Measurements from ENCODE around the gene PCDHB2.
"Not testable (repeated sequence)": the region's sequence is repeated elsewhere in the genome, so short reads cannot be mapped to it uniquely, and the experiment has no call there.

The PCDHB2 gene

DNA sequence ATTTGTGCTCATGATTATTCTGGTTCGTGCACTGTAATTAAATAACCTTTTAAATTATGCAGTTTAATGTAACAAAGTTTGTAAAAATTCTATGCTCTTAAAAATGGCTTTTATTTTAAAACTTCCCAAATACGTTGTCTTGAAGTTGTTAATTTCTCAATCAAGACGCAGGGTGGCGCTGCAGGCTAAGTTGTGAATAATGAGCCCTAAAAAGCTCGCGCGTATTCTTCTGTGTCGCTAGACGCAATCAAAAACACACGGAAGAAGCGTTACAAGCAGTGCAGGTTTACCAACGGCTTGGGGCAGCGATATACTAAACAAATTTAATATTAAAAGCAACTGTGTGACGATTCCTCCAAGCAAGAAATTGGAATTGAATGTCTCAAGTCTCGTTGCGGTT, 27.1 kb downstream of the PCDHB2 start, which contains the start of gene PCDHB4:
Gene PCDHB4 (plus strand): TSS at position 256 of the 400 bp plus-strand sequence. CDS start 181 bp downstream, outside the sequence.
- no peaks in the 10 kb centered on the region for H3K4me1 ChIP-seq (ENCODE audit: control insufficient read depth in 2 of 2, insufficient read depth in 1 of 2, low read depth in 1 of 2, low read length in 2 of 2)
- H3K9me3 ChIP-seq (replicated peaks in 1 of 2; ENCODE audit: control insufficient read depth in 2 of 2, insufficient read depth in 1 of 2, low read depth in 1 of 2, low read length in 2 of 2), result peaks cover 10 to 15% of the 10 kb centered on the region in 2 donors
- no peak within 1 kb of the TSS for H3K27ac ChIP-seq (replicated peaks; ENCODE audit: low read length)
- no peak within 1 kb of the TSS for H4K91ac ChIP-seq (ENCODE audit: low read depth, low read length, poor library complexity)
- no peaks in the 10 kb centered on the region for H3K27me3 ChIP-seq (ENCODE audit: control insufficient read depth in 3 of 3, insufficient read depth in 3 of 3, low read depth in 1 of 3, low read length in 3 of 3)
- H3K18ac ChIP-seq (ENCODE audit: low read length), result no peak within 1 kb of the TSS
- no peak within 1 kb of the TSS for H2BK5ac ChIP-seq (ENCODE audit: low read length)
- no peak within 1 kb of the TSS for H3K4me2 ChIP-seq (ENCODE audit: insufficient read depth, low read length, poor library complexity, severe bottlenecking)
- H4K8ac ChIP-seq (ENCODE audit: low read depth, low read length), result no peak within 1 kb of the TSS
- WGBS, 2 donors (ENCODE audit: extremely low coverage in 2 of 2, insufficient read length in 2 of 2, insufficient replicate concordance in 1 of 2), result no CpG with 5 or more reads among the region's 16 CpGs
- H3K23ac ChIP-seq (ENCODE audit: low read depth, low read length, poor library complexity), result no peak within 1 kb of the TSS
- no peak within 1 kb of the TSS for H2BK12ac ChIP-seq (ENCODE audit: low read length)
- H3K4me3 ChIP-seq (ENCODE audit: low read length in 2 of 2), result no peak within 1 kb of the TSS
- no peaks in the 10 kb centered on the region for H3K79me1 ChIP-seq (ENCODE audit: low read depth, low read length)
- H2AFZ ChIP-seq (ENCODE audit: low read length), result no peak within 1 kb of the TSS
- H2BK120ac ChIP-seq (ENCODE audit: low read depth, low read length), result no peak within 1 kb of the TSS
- no peaks in the 10 kb centered on the region for H3K36me3 ChIP-seq (replicated peaks in 1 of 2; ENCODE audit: control insufficient read depth in 2 of 2, insufficient read depth in 2 of 2, low read length in 2 of 2)
- no peak within 1 kb of the TSS for H3K14ac ChIP-seq (ENCODE audit: low read length)
- no peak within 1 kb of the TSS for H3K9ac ChIP-seq (ENCODE audit: low read depth, low read length, poor library complexity)
- H2BK15ac ChIP-seq (ENCODE audit: low read length), result no peak within 1 kb of the TSS
- no peak for DNase-seq (ENCODE audit: low spot score)
- H3K4ac ChIP-seq (ENCODE audit: low read length), result no peak within 1 kb of the TSS
- H2AK5ac ChIP-seq (ENCODE audit: low read depth, low read length), result no peak within 1 kb of the TSS

DNA sequence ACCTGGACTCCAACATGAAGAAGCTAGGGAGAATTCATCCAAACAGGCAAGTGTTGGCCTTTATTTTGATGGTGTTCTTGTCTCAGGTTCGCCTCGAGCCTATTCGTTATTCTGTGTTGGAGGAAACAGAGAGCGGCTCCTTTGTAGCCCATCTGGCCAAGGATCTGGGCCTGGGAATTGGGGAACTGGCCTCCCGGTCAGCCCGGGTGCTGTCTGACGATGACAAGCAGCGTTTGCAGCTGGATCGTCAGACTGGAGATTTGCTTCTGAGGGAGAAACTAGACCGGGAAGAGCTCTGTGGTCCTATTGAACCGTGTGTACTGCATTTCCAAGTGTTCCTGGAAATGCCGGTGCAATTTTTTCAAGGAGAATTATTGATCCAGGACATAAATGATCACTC, 27.6 kb downstream of the PCDHB2 start:
- no CpG with 5 or more reads among the region's 12 CpGs for WGBS, 2 donors (ENCODE audit: extremely low coverage in 2 of 2, insufficient read length in 2 of 2, insufficient replicate concordance in 1 of 2)
- no peak overlapping the region for H3K9ac ChIP-seq (ENCODE audit: low read depth, low read length, poor library complexity)
- no peaks in the 10 kb centered on the region for H3K4me1 ChIP-seq (ENCODE audit: control insufficient read depth in 2 of 2, insufficient read depth in 1 of 2, low read depth in 1 of 2, low read length in 2 of 2)
- no peak overlapping the region for H4K8ac ChIP-seq (ENCODE audit: low read depth, low read length)
- no peak overlapping the region for H2AFZ ChIP-seq (ENCODE audit: low read length)
- no peak overlapping the region for H4K91ac ChIP-seq (ENCODE audit: low read depth, low read length, poor library complexity)
- no peak overlapping the region for H2AK5ac ChIP-seq (ENCODE audit: low read depth, low read length)
- no peaks in the 10 kb centered on the region for H3K79me1 ChIP-seq (ENCODE audit: low read depth, low read length)
- no peak overlapping the region for H3K27ac ChIP-seq (replicated peaks; ENCODE audit: low read length)
- H3K14ac ChIP-seq (ENCODE audit: low read length), result no peak overlapping the region
- H3K27me3 ChIP-seq (ENCODE audit: control insufficient read depth in 3 of 3, insufficient read depth in 3 of 3, low read depth in 1 of 3, low read length in 3 of 3), result no peaks in the 10 kb centered on the region
- no peak overlapping the region for H3K23ac ChIP-seq (ENCODE audit: low read depth, low read length, poor library complexity)
- no peak overlapping the region for H3K4me2 ChIP-seq (ENCODE audit: insufficient read depth, low read length, poor library complexity, severe bottlenecking)
- H3K4me3 ChIP-seq (ENCODE audit: low read length in 2 of 2), result no peak overlapping the region
- no peak overlapping the region for H2BK5ac ChIP-seq (ENCODE audit: low read length)
- no peak overlapping the region for H2BK12ac ChIP-seq (ENCODE audit: low read length)
- H3K18ac ChIP-seq (ENCODE audit: low read length), result no peak overlapping the region
- H3K4ac ChIP-seq (ENCODE audit: low read length), result no peak overlapping the region
- H2BK15ac ChIP-seq (ENCODE audit: low read length), result no peak overlapping the region
- no peaks in the 10 kb centered on the region for H3K36me3 ChIP-seq (replicated peaks in 1 of 2; ENCODE audit: control insufficient read depth in 2 of 2, insufficient read depth in 2 of 2, low read length in 2 of 2)
- no peak overlapping the region for H2BK120ac ChIP-seq (ENCODE audit: low read depth, low read length)
- DNase-seq (ENCODE audit: low spot score), result no peak
- peaks cover 9 to 14% of the 10 kb centered on the region in 2 donors for H3K9me3 ChIP-seq (replicated peaks in 1 of 2; ENCODE audit: control insufficient read depth in 2 of 2, insufficient read depth in 1 of 2, low read depth in 1 of 2, low read length in 2 of 2)

DNA sequence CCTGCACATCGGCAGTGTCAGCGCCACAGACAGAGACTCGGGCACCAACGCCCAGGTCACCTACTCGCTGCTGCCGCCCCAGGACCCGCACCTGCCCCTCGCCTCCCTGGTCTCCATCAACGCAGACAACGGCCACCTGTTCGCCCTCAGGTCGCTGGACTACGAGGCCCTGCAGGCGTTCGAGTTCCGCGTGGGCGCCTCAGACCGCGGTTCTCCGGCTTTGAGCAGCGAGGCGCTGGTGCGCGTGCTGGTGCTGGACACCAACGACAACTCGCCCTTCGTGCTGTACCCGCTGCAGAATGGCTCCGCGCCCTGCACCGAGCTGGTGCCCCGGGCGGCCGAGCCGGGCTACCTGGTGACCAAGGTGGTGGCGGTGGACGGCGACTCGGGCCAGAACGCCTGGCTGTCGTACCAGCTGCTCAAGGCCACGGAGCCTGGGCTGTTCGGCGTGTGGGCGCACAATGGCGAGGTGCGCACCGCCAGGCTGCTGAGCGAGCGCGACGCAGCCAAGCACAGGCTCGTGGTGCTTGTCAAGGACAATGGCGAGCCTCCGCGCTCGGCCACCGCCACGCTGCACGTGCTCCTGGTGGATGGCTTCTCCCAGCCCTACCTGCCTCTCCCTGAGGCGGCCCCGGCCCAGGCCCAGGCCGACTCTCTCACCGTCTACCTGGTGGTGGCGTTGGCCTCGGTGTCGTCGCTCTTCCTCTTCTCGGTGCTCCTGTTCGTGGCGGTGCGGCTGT, 29.2 kb downstream of the PCDHB2 start:
- not testable (repeated sequence) for DNase-seq (ENCODE audit: low spot score); H3K27me3 ChIP-seq (ENCODE audit: control insufficient read depth in 3 of 3, insufficient read depth in 3 of 3, low read depth in 1 of 3, low read length in 3 of 3); H3K23ac ChIP-seq (ENCODE audit: low read depth, low read length, poor library complexity); H3K18ac ChIP-seq (ENCODE audit: low read length); H3K36me3 ChIP-seq (replicated peaks in 1 of 2; ENCODE audit: control insufficient read depth in 2 of 2, insufficient read depth in 2 of 2, low read length in 2 of 2); H3K27ac ChIP-seq (replicated peaks; ENCODE audit: low read length); H3K9ac ChIP-seq (ENCODE audit: low read depth, low read length, poor library complexity); H3K4me1 ChIP-seq (ENCODE audit: control insufficient read depth in 2 of 2, insufficient read depth in 1 of 2, low read depth in 1 of 2, low read length in 2 of 2); H2AK5ac ChIP-seq (ENCODE audit: low read depth, low read length); H2BK15ac ChIP-seq (ENCODE audit: low read length); H3K14ac ChIP-seq (ENCODE audit: low read length); H4K91ac ChIP-seq (ENCODE audit: low read depth, low read length, poor library complexity); H2BK12ac ChIP-seq (ENCODE audit: low read length); H3K4ac ChIP-seq (ENCODE audit: low read length); H2BK5ac ChIP-seq (ENCODE audit: low read length); H3K4me2 ChIP-seq (ENCODE audit: insufficient read depth, low read length, poor library complexity, severe bottlenecking); H3K79me1 ChIP-seq (ENCODE audit: low read depth, low read length); H2BK120ac ChIP-seq (ENCODE audit: low read depth, low read length); H4K8ac ChIP-seq (ENCODE audit: low read depth, low read length); H2AFZ ChIP-seq (ENCODE audit: low read length); H3K4me3 ChIP-seq (ENCODE audit: low read length in 2 of 2)
- WGBS, 2 donors (ENCODE audit: extremely low coverage in 2 of 2, insufficient read length in 2 of 2, insufficient replicate concordance in 1 of 2), result no CpG with 5 or more reads among the region's 73 CpGs
- H3K9me3 ChIP-seq (replicated peaks in 1 of 2; ENCODE audit: control insufficient read depth in 2 of 2, insufficient read depth in 1 of 2, low read depth in 1 of 2, low read length in 2 of 2), result peaks cover 9 to 14% of the 10 kb centered on the region in 2 donors

DNA sequence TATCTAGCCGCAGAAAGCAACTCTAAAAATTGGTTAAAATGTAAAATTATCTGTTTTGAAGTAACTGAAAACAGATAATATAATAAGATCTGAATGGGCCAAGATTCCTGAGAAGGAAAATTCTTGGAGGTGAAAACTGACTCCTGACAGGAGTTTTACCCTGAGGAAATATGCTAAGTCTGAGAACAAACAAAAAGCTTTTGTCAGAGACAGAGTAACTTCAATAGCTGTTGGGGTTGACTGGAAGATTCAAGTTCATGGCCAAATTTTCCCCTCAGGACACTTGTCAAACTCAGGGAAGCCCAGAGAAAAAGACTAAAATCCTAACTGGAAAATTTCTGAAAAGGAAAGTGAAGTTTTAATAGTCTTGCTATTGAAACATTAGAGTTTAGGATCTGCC, 32.9 kb downstream of the PCDHB2 start:
- H2AFZ ChIP-seq (ENCODE audit: low read length), result no peak overlapping the region
- H2AK5ac ChIP-seq (ENCODE audit: low read depth, low read length), result no peak overlapping the region
- H3K36me3 ChIP-seq (replicated peaks in 1 of 2; ENCODE audit: control insufficient read depth in 2 of 2, insufficient read depth in 2 of 2, low read length in 2 of 2), result no peaks in the 10 kb centered on the region
- peaks cover 5 to 7% of the 10 kb centered on the region in 2 donors for H3K9me3 ChIP-seq (replicated peaks in 1 of 2; ENCODE audit: control insufficient read depth in 2 of 2, insufficient read depth in 1 of 2, low read depth in 1 of 2, low read length in 2 of 2)
- WGBS, 2 donors (ENCODE audit: extremely low coverage in 2 of 2, insufficient read length in 2 of 2, insufficient replicate concordance in 1 of 2), result no CpG with 5 or more reads among the region's 1 CpG
- no peaks in the 10 kb centered on the region for H3K4me1 ChIP-seq (ENCODE audit: control insufficient read depth in 2 of 2, insufficient read depth in 1 of 2, low read depth in 1 of 2, low read length in 2 of 2)
- no peak overlapping the region for H2BK120ac ChIP-seq (ENCODE audit: low read depth, low read length)
- H2BK15ac ChIP-seq (ENCODE audit: low read length), result no peak overlapping the region
- no peak overlapping the region for H3K4me3 ChIP-seq (ENCODE audit: low read length in 2 of 2)
- H3K27ac ChIP-seq (replicated peaks; ENCODE audit: low read length), result no peak overlapping the region
- H4K91ac ChIP-seq (ENCODE audit: low read depth, low read length, poor library complexity), result no peak overlapping the region
- no peak overlapping the region for H2BK5ac ChIP-seq (ENCODE audit: low read length)
- H3K14ac ChIP-seq (ENCODE audit: low read length), result no peak overlapping the region
- no peaks in the 10 kb centered on the region for H3K79me1 ChIP-seq (ENCODE audit: low read depth, low read length)
- H3K23ac ChIP-seq (ENCODE audit: low read depth, low read length, poor library complexity), result no peak overlapping the region
- no peak overlapping the region for H3K9ac ChIP-seq (ENCODE audit: low read depth, low read length, poor library complexity)
- no peak overlapping the region for H3K4ac ChIP-seq (ENCODE audit: low read length)
- H3K18ac ChIP-seq (ENCODE audit: low read length), result no peak overlapping the region
- H4K8ac ChIP-seq (ENCODE audit: low read depth, low read length), result no peak overlapping the region
- no peak overlapping the region for H2BK12ac ChIP-seq (ENCODE audit: low read length)
- H3K27me3 ChIP-seq (ENCODE audit: control insufficient read depth in 3 of 3, insufficient read depth in 3 of 3, low read depth in 1 of 3, low read length in 3 of 3), result no peaks in the 10 kb centered on the region
- DNase-seq (ENCODE audit: low spot score), result no peak
- H3K4me2 ChIP-seq (ENCODE audit: insufficient read depth, low read length, poor library complexity, severe bottlenecking), result no peak overlapping the region
